Uterus (tissue), 2 donors: Measurements from ENCODE around the gene TRIM14.
"Not testable (repeated sequence)": the region's sequence is repeated elsewhere in the genome, so short reads cannot be mapped to it uniquely, and the experiment has no call there.

Experiments used
- CTCF ChIP-seq, 4 experiments: fragments of 200-600 bp in 2 of 4; fragments of 450-650 bp in 2 of 4; sonication (generic) in 2 of 4; IDR thresholded peaks; one replicate each; pipeline ENCODE4 v1.5.1; 2016 to 2019; ENCODE audit warnings: antibody characterized with exemption in 4 of 4, mild to moderate bottlenecking in 2 of 4, moderate library complexity in 1 of 4
- POLR2A ChIP-seq, 2 donors: fragments of 450-650 bp; IDR thresholded peaks; one replicate each; pipeline ENCODE4 v1.6.1; 2016; ENCODE audit warnings: antibody characterized with exemption in 2 of 2, mild to moderate bottlenecking in 1 of 2, moderate library complexity in 1 of 2

GRCh38 chr9:98019869-98020268 lies 99.2 kb downstream of the TRIM14 start:
- TF ChIP-seq CTCF, POLR2A (IDR thresholded peaks at IDR 0.05): not testable (repeated sequence)
